HCT116 (cell line): ENCODE results near the gene LRRC2. TPM values are rescaled to one million over a fixed set of nuclear protein-coding genes. Genes with fewer than 3 reads are reported as not detected.

ENCODE experiments used
- ATAC-seq: fragments of 200-7000 bp; cut with Tn5 transposase; 2 replicates; pipeline ENCODE4 v1.9.1; 2020; ENCODE audit warnings: mild to moderate bottlenecking, moderate library complexity
- BruUV-seq: library from RNA; stranded (reverse); fragments of 400-500 nt; replicated peaks from 2 replicates; lab custom pipeline; 2021; lab: Mats Ljungman, UMichigan
- CTCF ChIA-PET: fragments of 300-600 bp; sonication (Branson Sonifier 250); formaldehyde crosslinking; loops from one replicate; lab custom pipeline; 2021; ENCODE audit warnings: antibody characterized with exemption; lab: Charles Lee
- POLR2A ChIA-PET: fragments of 300-600, 350-600 bp; sonication (Branson Sonifier 250); formaldehyde crosslinking; loops from one replicate; lab custom pipeline; 2021; ENCODE audit warnings: antibody characterized with exemption; lab: Charles Lee
- RAD21 ChIA-PET, 2 experiments: fragments of 300-600 bp; sonication (Branson Sonifier 250); formaldehyde crosslinking; loops; one replicate each; lab custom pipeline; 2023; ENCODE audit warnings: low total read pairs in 2 of 2; ENCODE audit not compliant: uncharacterized antibody in 2 of 2, unreplicated experiment in 2 of 2, low non-redundant PET in 1 of 2; lab: Charles Lee
- DNase-seq: peaks from one replicate; pipeline ENCODE4 v3.0.0-alpha.2; 2010; ENCODE audit warnings: low read depth, low spot score
- H2AFZ ChIP-seq: fragments of 200-600 bp; shearing (Covaris generic), sonication (generic); 2 replicates; pipeline ENCODE4 v1.6.1; 2017; ENCODE audit warnings: low read depth, mixed run types, mixed read lengths, antibody characterized with exemption, low read length; ENCODE audit not compliant: poor library complexity, severe bottlenecking
- H3K27ac ChIP-seq: 2 replicates; pipeline ENCODE4 v1.5.1; 2012; ENCODE audit warnings: low read depth, low read length
- H3K27me3 ChIP-seq: fragments of 200-600 bp; sonication (generic); 2 replicates; pipeline ENCODE4 v1.6.1; 2016; ENCODE audit warnings: mixed run types, low read length, mixed read lengths; ENCODE audit not compliant: insufficient read depth
- H3K36me3 ChIP-seq, 2 experiments: fragments of 200-500 bp in 1 of 2; fragments of 200-600 bp in 1 of 2; sonication (Bioruptor generic) in 1 of 2; sonication (generic) in 1 of 2; 2 replicates each; pipeline versions ENCODE4 v1.5.1 to v1.6.1; 2014 to 2016; ENCODE audit warnings: low read length in 2 of 2, inconsistent platforms in 1 of 2, mixed read lengths in 1 of 2, mixed run types in 1 of 2; ENCODE audit not compliant: insufficient read depth in 2 of 2, control insufficient read depth in 1 of 2
- H3K4me1 ChIP-seq, 2 experiments: fragments of 200-600 bp in 1 of 2; sonication (generic) in 1 of 2; 2 replicates each; pipeline versions ENCODE4 v1.5.1 to v1.6.1; 2012 to 2017; ENCODE audit warnings: low read length in 2 of 2, inconsistent platforms in 1 of 2, mild to moderate bottlenecking in 1 of 2, mixed read lengths in 1 of 2, mixed run types in 1 of 2, moderate library complexity in 1 of 2; ENCODE audit not compliant: insufficient read depth in 2 of 2, control insufficient read depth in 1 of 2
- H3K4me2 ChIP-seq: fragments of 200-600 bp; sonication (generic); 2 replicates; pipeline ENCODE4 v1.6.1; 2017; ENCODE audit warnings: mixed run types, low read length, mixed read lengths
- H3K4me3 ChIP-seq, 2 experiments: fragments of 200-600 bp in 1 of 2; sonication (generic) in 1 of 2; replicated peaks in 1 of 2; 2 replicates each; pipeline ENCODE4 v1.5.1; 2011 to 2016; ENCODE audit warnings: low read length in 2 of 2, control low read depth in 1 of 2, low read depth in 1 of 2, mild to moderate bottlenecking in 1 of 2, mixed read lengths in 1 of 2, mixed run types in 1 of 2
- H3K79me2 ChIP-seq: fragments of 200-600 bp; sonication (generic); 2 replicates; pipeline ENCODE4 v1.6.1; 2017; ENCODE audit warnings: mild to moderate bottlenecking, mixed run types, low read length, moderate library complexity, mixed read lengths; ENCODE audit not compliant: insufficient read depth
- H3K9ac ChIP-seq: fragments of 200-600 bp; sonication (generic); 2 replicates; pipeline ENCODE4 v1.6.1; 2016; ENCODE audit warnings: low read length, mixed read lengths
- H3K9me2 ChIP-seq: fragments of 200-600 bp; sonication (generic), shearing (Covaris generic); 2 replicates; pipeline ENCODE4 v1.6.1; 2017; ENCODE audit warnings: mixed run types, mild to moderate bottlenecking, moderate library complexity; ENCODE audit not compliant: insufficient read depth
- H3K9me3 ChIP-seq, 2 experiments: fragments of 200-500 bp in 1 of 2; fragments of 200-600 bp in 1 of 2; sonication (Bioruptor generic) in 1 of 2; sonication (generic) in 1 of 2; 2 replicates each; pipeline ENCODE4 v1.6.1; 2014 to 2017; ENCODE audit warnings: low read length in 2 of 2, mixed read lengths in 2 of 2, inconsistent platforms in 1 of 2, low read depth in 1 of 2, mild to moderate bottlenecking in 1 of 2, mixed run types in 1 of 2, moderate library complexity in 1 of 2; ENCODE audit not compliant: control insufficient read depth in 1 of 2, insufficient read depth in 1 of 2
- H4K20me1 ChIP-seq: fragments of 200-600 bp; sonication (generic), shearing (Covaris generic); 2 replicates; pipeline ENCODE4 v1.6.1; 2017; ENCODE audit warnings: mixed run types, mild to moderate bottlenecking, moderate library complexity; ENCODE audit not compliant: insufficient read depth
- CBX3 ChIP-seq: IDR thresholded peaks from 2 replicates; pipeline ENCODE4 v1.6.1; 2012; ENCODE audit warnings: low read depth
- CEBPB ChIP-seq: IDR thresholded peaks from 2 replicates; pipeline ENCODE4 v1.6.1; 2012; ENCODE audit warnings: low read depth
- EZH2phosphoT487 ChIP-seq: fragments of 200-600 bp; IDR thresholded peaks from 2 replicates; pipeline ENCODE4 v1.6.1; 2018; ENCODE audit warnings: antibody characterized with exemption, borderline replicate concordance
- POLR2A ChIP-seq: IDR thresholded peaks from 2 replicates; pipeline ENCODE4 v1.7.0; 2011; ENCODE audit warnings: borderline replicate concordance; ENCODE audit not compliant: insufficient read depth, insufficient read length; ENCODE audit errors: extremely low read depth
- POLR2AphosphoS5 ChIP-seq: IDR thresholded peaks from 2 replicates; pipeline ENCODE4 v1.6.1; 2011; ENCODE audit warnings: mild to moderate bottlenecking, low read depth, low read length, moderate library complexity
- TCF7L2 ChIP-seq: IDR thresholded peaks from 2 replicates; pipeline ENCODE4 v1.7.0; 2011; ENCODE audit warnings: borderline replicate concordance, inconsistent platforms; ENCODE audit not compliant: insufficient read depth, insufficient read length; ENCODE audit errors: extremely low read depth
- YY1 ChIP-seq: IDR thresholded peaks from 2 replicates; pipeline ENCODE4 v1.6.1; 2011; ENCODE audit warnings: low read length, low read depth, moderate library complexity, mild to moderate bottlenecking; ENCODE audit not compliant: insufficient replicate concordance; ENCODE audit errors: extremely low read depth
- ZFX ChIP-seq: fragments of 450-650 bp; IDR thresholded peaks from 2 replicates; pipeline ENCODE4 v1.6.1; 2017
- intact Hi-C: fragments of 100-400 bp; cut with micrococcal nuclease; formaldehyde crosslinking; loops from 2 replicates; pipeline ENCODE4 v1.10.0; 2022
- total RNA-seq: library from RNA; stranded (reverse); gene quantifications from one replicate; pipeline ENCODE4 v1.2.1, GENCODE V29; 2021; ENCODE audit not compliant: unreplicated experiment
- TF ChIP-seq, protein P1 (sequence below): IDR thresholded peaks from 2 replicates; pipeline ENCODE4 v1.6.1; 2012
- TF ChIP-seq, protein P2 (sequence below): IDR thresholded peaks from 2 replicates; pipeline ENCODE4 v1.6.1; 2012

LRRC2 gene
- total RNA-seq, 1 experiment from 2014 or later: not detected

DNA sequence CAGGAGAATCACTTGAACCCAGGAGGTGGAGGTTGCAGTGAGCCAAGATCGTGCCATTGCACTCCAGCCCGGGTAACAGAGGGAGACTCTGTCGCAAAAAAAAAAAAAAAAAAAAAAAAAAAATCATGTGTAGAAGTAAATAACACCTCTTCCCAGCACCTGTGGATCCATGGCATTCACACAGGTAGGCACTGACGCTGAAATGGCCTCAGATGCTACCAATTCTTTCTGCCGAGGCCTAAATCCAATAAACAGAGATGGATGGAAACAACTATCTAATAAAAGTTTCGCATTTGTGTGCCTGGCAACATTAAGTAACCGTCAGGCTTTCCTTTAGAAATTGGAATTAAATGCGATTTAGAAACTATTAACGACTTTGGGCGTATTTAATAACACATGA lies 10.3 kb upstream of the LRRC2 start:
- intact Hi-C loops: no loop called here
- H3K4me3 ChIP-seq: no peak overlapping the region
- POLR2A ChIA-PET: no interaction called here
- TF ChIP-seq, protein P1, sequence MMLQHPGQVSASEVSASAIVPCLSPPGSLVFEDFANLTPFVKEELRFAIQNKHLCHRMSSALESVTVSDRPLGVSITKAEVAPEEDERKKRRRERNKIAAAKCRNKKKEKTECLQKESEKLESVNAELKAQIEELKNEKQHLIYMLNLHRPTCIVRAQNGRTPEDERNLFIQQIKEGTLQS: no peak
- TF ChIP-seq POLR2A (no peak), ZFX (no peak), YY1 (no peak), CEBPB (no peak), EZH2phosphoT487 (no peak), CBX3 (no peak), TCF7L2 (no peak), POLR2AphosphoS5 (no peak)
- TF ChIP-seq, protein P2, sequence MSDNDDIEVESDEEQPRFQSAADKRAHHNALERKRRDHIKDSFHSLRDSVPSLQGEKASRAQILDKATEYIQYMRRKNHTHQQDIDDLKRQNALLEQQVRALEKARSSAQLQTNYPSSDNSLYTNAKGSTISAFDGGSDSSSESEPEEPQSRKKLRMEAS: no peak
- TF ChIP-seq, all 23 proteins: peak for 0
- Histone ChIP-seq H4K20me1 (no peaks in the 10 kb centered on the region), H2AFZ (no peak overlapping the region), H3K9me2 (no peaks in the 10 kb centered on the region), H3K36me3 (no peaks in the 10 kb centered on the region), H3K4me2 (no peak overlapping the region), H3K4me1 (peaks cover 2 to 8% of the 10 kb centered on the region in 2 experiments; a peak in 2 of 4 replicates), H3K27me3 (no peaks in the 10 kb centered on the region), H3K27ac (no peak overlapping the region), H3K79me2 (no peaks in the 10 kb centered on the region), H3K9me3 (no peaks in the 10 kb centered on the region), H3K9ac (no peak overlapping the region)
- DNase-seq: no peak
- ChIA-PET RAD21 (no interaction called here), CTCF (interaction anchor here (2.0 kb wide), 1 partner anchor 18 kb away, joined by 5 read pairs; no protein-coding TSS in a partner anchor)
- no TSS peak for BruUV-seq
- ATAC-seq: no peak
